GM18505 (cell line): ENCODE data around the gene KCNH1.

Experiments used
- ATAC-seq: cut with Tn5 transposase; IDR thresholded peaks from one replicate; pipeline ENCODE4 v1.9.1; 2021; ENCODE audit not compliant: unreplicated experiment
- POLR2A ChIP-seq: IDR thresholded peaks from 4 replicates; pipeline ENCODE4 v1.6.1; 2011; ENCODE audit warnings: borderline replicate concordance; ENCODE audit not compliant: insufficient read depth, insufficient read length; ENCODE audit errors: extremely low read depth

The KCNH1 gene

GRCh38 chr1:210771131-210771530 is 362.8 kb downstream of the KCNH1 start:
- no peak for ATAC-seq
- no peak for TF ChIP-seq POLR2A

GRCh38 chr1:210770396-210770984 is 363.5 kb downstream of the KCNH1 start:
- no peak for TF ChIP-seq POLR2A
- no peak for ATAC-seq

- ATAC-seq: no peak
- TF ChIP-seq POLR2A: no peak
Measured at GRCh38 chr1:210769473-210769872, 364.5 kb downstream of the KCNH1 start.

GRCh38 chr1:210764536-210764935 is 369.4 kb downstream of the KCNH1 start:
- no peak for ATAC-seq
- no peak for TF ChIP-seq POLR2A

- ATAC-seq: no peak
- no peak for TF ChIP-seq POLR2A
Measured at GRCh38 chr1:210758761-210759160, 375.2 kb downstream of the KCNH1 start.

GRCh38 chr1:210758261-210758660 is 375.7 kb downstream of the KCNH1 start:
- TF ChIP-seq POLR2A: no peak
- no peak for ATAC-seq

- ATAC-seq: no peak
- no peak for TF ChIP-seq POLR2A
Measured at GRCh38 chr1:210757677-210758076, 376.3 kb downstream of the KCNH1 start.

GRCh38 chr1:210755991-210756659 is 377.8 kb downstream of the KCNH1 start:
- no peak for ATAC-seq
- TF ChIP-seq POLR2A: no peak

- no peak for ATAC-seq
- TF ChIP-seq POLR2A: no peak
Measured at GRCh38 chr1:210754878-210755665, 378.9 kb downstream of the KCNH1 start.

- ATAC-seq: no peak
- no peak for TF ChIP-seq POLR2A
Measured at GRCh38 chr1:210751911-210752310, 382.0 kb downstream of the KCNH1 start.

- TF ChIP-seq POLR2A: no peak
- ATAC-seq: no peak
Measured at GRCh38 chr1:210750468-210750867, 383.5 kb downstream of the KCNH1 start.

GRCh38 chr1:210748796-210749195 is 385.2 kb downstream of the KCNH1 start:
- TF ChIP-seq POLR2A: no peak
- ATAC-seq: no peak

- no peak for ATAC-seq
- TF ChIP-seq POLR2A: no peak
Measured at GRCh38 chr1:210747890-210748289, 386.1 kb downstream of the KCNH1 start.

- no peak for TF ChIP-seq POLR2A
- no peak for ATAC-seq
Measured at GRCh38 chr1:210747112-210747511, 386.8 kb downstream of the KCNH1 start.
